ENCODE data around the gene PCSK1.
"Not testable (repeated sequence)": the region's sequence is repeated elsewhere in the genome, so short reads cannot be mapped to it uniquely, and the experiment has no call there.

The PCSK1 gene

GRCh38 chr5:96372726-96373380, 60.2 kb downstream of the PCSK1 start:
- no peak for DNase-seq (ENCODE audit: low spot score)

GRCh38 chr5:96370976-96371375, 62.1 kb downstream of the PCSK1 start:
- DNase-seq (ENCODE audit: low spot score): no peak

DNA sequence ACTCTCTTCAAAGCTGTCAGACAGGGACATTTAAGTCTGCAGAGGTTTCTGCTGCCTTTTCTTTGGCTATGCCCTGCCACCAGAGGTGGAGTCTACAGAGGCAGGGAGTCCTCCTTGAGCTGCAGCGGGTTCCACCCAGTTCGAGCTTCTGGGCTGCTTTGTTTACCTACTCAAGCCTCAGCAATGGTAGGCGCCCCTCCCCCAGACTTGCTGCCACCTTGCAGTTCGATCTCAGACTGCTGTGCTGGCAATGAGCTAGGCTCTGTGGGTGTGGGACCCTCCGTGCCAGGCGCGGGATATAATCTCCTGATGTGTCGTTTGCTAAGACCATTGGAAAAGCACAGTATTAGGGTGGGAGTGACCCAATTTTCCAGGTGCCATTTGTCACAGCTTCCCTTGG, 65.7 kb downstream of the PCSK1 start:
- DNase-seq (ENCODE audit: low spot score): not testable (repeated sequence)

DNA sequence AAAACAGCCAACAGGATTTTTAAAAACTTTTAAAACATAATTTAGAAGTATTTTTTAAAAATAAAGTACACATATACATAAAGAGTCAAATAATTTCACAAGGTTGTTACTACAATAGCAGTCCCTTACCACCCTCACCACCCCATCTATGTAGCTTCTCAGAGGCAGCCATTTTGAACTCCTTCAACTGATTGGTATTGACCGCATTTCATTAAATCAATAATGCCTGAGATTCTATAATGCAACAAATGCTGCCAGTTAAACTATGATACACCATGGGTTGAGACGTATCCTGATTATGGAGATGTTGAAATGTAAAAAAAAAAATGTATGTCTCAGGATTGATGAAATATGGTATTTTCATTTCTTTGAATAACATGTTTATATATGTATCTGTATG, 78.8 kb downstream of the PCSK1 start:
- DNase-seq (ENCODE audit: low spot score): no peak

DNA sequence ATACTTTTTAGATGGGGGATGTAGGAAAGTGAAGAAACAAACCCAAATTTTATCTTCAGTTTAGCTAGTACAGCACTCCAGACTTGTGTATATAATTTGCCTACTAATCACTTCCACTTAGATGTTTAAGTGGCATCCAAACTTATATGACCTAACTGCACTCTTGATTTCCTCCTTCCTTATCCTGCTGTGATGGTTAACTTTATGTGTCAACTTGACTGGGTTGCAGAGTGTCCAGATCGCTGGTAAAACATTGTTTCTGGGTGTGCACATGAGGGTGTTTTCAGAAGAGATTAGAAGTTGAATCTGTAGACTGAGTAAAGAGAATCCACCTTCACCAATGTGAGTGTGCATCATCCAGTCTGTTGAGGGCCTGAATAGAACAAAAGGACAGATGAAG, 79.8 kb downstream of the PCSK1 start:
- no peak for DNase-seq (ENCODE audit: low spot score)

- no peak for DNase-seq (ENCODE audit: low spot score)
These were observed 82.4 kb downstream of the PCSK1 start for GRCh38 chr5:96350678-96351077.

- DNase-seq (ENCODE audit: low spot score): no peak
These were observed 84.5 kb downstream of the PCSK1 start for GRCh38 chr5:96348536-96348935.

- no peak for DNase-seq (ENCODE audit: low spot score)
These were observed 85.4 kb downstream of the PCSK1 start for GRCh38 chr5:96347502-96348292.

DNA sequence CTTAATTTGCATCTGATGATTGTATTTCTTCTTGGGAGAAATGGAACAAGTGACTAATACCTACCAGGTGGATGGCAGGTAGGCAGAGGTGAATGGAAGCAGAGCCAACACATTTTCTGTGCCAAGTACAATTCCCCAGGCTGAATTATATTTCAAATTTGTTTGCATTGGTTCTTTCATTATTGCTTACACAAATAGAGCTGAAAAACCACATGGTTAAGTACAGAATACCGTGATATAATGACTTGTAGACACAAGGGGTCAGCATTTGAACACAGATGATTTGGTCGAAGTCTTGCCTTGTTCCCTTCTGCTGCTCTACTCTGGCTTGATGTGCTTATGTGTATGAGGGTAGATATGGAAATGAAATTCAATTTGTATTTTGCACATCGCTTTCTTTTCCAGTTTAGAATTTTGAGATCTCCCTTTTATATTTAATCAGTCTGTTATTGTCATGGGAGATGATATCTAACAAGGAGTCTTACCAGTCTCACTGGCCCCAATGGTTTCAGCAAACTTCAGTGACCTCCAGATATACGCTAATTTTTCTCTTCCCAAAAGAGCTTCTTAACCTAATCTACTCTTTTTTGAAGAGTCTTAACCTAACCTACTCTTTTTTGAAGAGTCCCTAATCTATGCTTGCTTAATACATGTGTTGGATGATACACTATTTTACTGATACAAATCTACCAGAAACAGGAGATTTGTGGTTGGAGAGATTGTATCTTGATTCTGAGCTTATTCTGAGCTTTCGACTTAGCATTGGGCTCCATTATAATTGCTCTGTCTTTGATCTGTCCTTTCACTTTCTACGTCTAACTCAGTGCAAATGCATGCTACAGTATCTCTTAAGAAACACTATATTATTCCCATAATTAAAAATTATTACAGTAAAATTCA, 88.1 kb downstream of the PCSK1 start:
- no peak for DNase-seq (ENCODE audit: low spot score)

GRCh38 chr5:96343094-96343493, 90.0 kb downstream of the PCSK1 start:
- no peak for DNase-seq (ENCODE audit: low spot score)

- DNase-seq (ENCODE audit: low spot score): no peak
These were observed 90.5 kb downstream of the PCSK1 start for GRCh38 chr5:96342581-96342980.

All from ecto neural progenitor cell (in vitro differentiated cells).